Psoas muscle (tissue), 7 donors: Measurements from ENCODE around the gene CCR5AS.

Experiments used
- ATAC-seq, 4 donors: fragments of 200-7000 bp; cut with Tn5 transposase; one replicate each; pipeline ENCODE4 v1.9.1; 2020; ENCODE audit warnings: moderate library complexity in 3 of 4, mild to moderate bottlenecking in 2 of 4
- DNase-seq, 2 donors: peaks; one replicate each; pipeline ENCODE4 v3.0.0-alpha.2; 2020
- H3K27ac ChIP-seq: fragments of 200-600 bp; one replicate; pipeline ENCODE4 v1.8.0; 2022
- H3K27me3 ChIP-seq, 3 donors: fragments of 200-600 bp in 1 of 3; one replicate each; pipeline versions ENCODE4 v1.6.1 to v1.8.0; 2013 to 2022; ENCODE audit warnings: low read length in 2 of 3, mild to moderate bottlenecking in 2 of 3, moderate library complexity in 1 of 3; ENCODE audit not compliant: insufficient read depth in 3 of 3
- H3K36me3 ChIP-seq, 2 donors: fragments of 200-600 bp in 1 of 2; one replicate each; pipeline versions ENCODE4 v1.6.1 to v1.8.0; 2013 to 2022; ENCODE audit warnings: low read depth in 1 of 2, mild to moderate bottlenecking in 1 of 2, moderate library complexity in 1 of 2; ENCODE audit not compliant: insufficient read depth in 1 of 2
- H3K4me1 ChIP-seq: fragments of 200-600 bp; one replicate; pipeline ENCODE4 v1.8.0; 2022
- H3K4me3 ChIP-seq: fragments of 200-600 bp; one replicate; pipeline ENCODE4 v1.8.0; 2022; ENCODE audit warnings: mild to moderate bottlenecking
- H3K9me3 ChIP-seq: fragments of 200-600 bp; one replicate; pipeline ENCODE4 v1.8.0; 2022
- WGBS, 3 donors: extraction: QIAGEN DNeasy Blood & Tissue Kit; methylation state at CpG; one replicate each; pipeline versions ENCODE4 v1.1.6 to v1.1.7; 2013; 5-methylcytosine and 5-hydroxymethylcytosine counted together
- intact Hi-C, 2 donors: fragments of 100-400 bp; cut with DNase I; formaldehyde crosslinking; loops; one replicate each; pipeline versions ENCODE4 v1.11.0 to v1.14.2; 2022
- TF ChIP-seq, protein P1 (sequence below): fragments of 200-600 bp; IDR thresholded peaks from one replicate; pipeline ENCODE4 v1.8.0; 2022; ENCODE audit warnings: antibody characterized with exemption
- donor health status: healthy with polysubstance abuse.
- donor health status: DM: no; HTN: no; CAD: no; lungs with moderate emphysema.
- donor health status: Bipolar disorder and iron deficiency.
- donor health status: healthy.
- donor health status: DM: yes; HTN: yes; CAD: no.
- donor health status: DM: no; HTN: no; CAD: no.
- donor health status: DM: yes; HTN: yes; CAD: no.

CCR5AS gene

DNA sequence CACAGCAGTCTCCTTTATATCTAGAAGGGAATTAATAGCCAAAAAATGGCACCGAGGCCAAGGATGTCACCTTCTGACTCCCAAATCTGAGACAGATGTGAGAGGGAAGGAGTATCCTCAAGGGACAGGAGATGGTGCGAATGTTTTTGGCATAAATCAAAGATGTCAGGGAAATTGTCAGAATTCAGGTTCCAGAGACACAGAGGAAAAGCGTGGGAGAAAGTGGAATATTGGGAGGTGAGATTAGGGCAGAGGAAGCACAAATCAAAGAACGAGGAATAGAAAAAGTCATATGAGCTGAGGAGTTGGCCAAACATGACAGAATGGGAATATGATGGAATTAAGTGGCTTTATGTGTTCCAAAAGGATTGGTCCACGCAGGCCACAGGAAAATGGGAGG lies 6.0 kb downstream of the CCR5AS start:
- Histone ChIP-seq H3K9me3 (no peaks in the 10 kb centered on the region), H3K27ac (no peak overlapping the region), H3K4me1 (peaks cover 8% of the 10 kb centered on the region), H3K36me3 (no peaks in the 10 kb centered on the region), H3K4me3 (no peak overlapping the region), H3K27me3 (no peaks in the 10 kb centered on the region)
- intact Hi-C loops = no loop called here
- TF ChIP-seq, protein P1, sequence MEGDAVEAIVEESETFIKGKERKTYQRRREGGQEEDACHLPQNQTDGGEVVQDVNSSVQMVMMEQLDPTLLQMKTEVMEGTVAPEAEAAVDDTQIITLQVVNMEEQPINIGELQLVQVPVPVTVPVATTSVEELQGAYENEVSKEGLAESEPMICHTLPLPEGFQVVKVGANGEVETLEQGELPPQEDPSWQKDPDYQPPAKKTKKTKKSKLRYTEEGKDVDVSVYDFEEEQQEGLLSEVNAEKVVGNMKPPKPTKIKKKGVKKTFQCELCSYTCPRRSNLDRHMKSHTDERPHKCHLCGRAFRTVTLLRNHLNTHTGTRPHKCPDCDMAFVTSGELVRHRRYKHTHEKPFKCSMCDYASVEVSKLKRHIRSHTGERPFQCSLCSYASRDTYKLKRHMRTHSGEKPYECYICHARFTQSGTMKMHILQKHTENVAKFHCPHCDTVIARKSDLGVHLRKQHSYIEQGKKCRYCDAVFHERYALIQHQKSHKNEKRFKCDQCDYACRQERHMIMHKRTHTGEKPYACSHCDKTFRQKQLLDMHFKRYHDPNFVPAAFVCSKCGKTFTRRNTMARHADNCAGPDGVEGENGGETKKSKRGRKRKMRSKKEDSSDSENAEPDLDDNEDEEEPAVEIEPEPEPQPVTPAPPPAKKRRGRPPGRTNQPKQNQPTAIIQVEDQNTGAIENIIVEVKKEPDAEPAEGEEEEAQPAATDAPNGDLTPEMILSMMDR = no peak
- ATAC-seq (no peak), DNase-seq (no peak)
- WGBS, 3 donors = 68 to 81% (median 72%) methylated on average over 5 of the region's 5 CpGs

DNA sequence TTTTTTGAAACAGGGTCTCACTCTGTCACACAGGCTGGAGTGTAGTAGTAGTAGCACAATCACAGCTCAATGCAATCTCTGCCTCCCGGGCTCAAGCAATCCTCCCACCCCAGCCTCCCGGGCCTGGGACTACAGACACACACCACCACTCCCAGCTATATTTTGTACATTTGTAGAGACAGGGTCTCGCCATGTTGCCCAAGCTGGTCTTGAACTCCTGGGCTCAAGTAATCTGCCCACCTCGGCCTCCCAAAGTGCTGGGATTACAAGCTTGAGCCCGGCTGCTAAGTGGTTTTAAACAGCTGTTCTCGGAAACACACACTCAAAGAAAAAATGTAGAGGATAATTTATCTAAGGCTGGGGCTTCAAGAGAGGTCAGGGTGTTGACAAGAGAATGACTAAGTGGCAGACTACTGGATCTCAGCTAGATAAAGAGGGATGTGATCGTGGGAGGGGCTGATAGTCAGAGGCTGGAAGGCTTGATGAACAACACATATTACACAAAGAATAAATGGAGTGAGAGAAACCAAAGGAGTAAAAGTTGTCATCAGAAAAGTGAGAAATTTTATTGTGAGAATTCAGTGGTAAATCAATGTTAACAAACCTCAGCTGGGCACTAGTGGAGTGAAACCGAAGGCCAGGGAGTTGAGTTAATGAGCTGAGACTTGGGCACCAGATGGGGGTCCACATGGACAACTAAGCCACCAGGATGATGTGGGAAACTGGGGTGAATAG lies 6.7 kb downstream of the CCR5AS start:
- ATAC-seq (no peak), DNase-seq (no peak)
- Histone ChIP-seq H3K27me3 (no peaks in the 10 kb centered on the region), H3K36me3 (no peaks in the 10 kb centered on the region), H3K27ac (no peak overlapping the region), H3K4me3 (no peak overlapping the region), H3K4me1 (peaks cover 8% of the 10 kb centered on the region), H3K9me3 (no peaks in the 10 kb centered on the region)
- 73 to 78% (median 78%) methylated on average over 8 of the region's 8 CpGs for WGBS, 3 donors
- intact Hi-C loops = no loop called here
- TF ChIP-seq, protein P1 = no peak

DNA sequence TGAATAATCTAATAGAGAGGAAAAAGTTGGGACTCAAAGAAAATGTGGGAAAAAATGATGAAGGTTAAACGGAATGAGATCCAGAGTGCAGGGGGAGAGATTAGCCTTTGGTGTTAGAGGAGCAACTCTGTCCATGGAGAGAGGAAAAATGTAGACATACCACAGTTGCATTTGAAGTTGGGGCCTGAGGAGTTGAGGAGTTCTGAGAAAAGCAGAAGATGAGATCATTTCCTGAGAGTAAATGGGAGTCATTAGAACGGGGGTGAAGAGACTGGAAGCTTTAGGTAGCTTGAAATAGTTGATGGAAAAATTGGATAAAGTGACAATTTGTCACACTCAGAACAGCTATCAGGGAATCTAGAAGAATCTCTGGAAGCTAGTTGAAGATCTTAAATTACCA lies 7.3 kb downstream of the CCR5AS start:
- H3K4me3 ChIP-seq = no peak overlapping the region
- ATAC-seq (no peak), DNase-seq (no peak)
- TF ChIP-seq, protein P1 = no peak
- no peaks in the 10 kb centered on the region for H3K36me3 ChIP-seq
- WGBS, 3 donors = 58 to 63% (median 63%) methylated on average over 2 of the region's 2 CpGs
- no peaks in the 10 kb centered on the region for H3K9me3 ChIP-seq
- H3K4me1 ChIP-seq = peaks cover 8% of the 10 kb centered on the region
- intact Hi-C loops = no loop called here
- H3K27ac ChIP-seq = no peak overlapping the region
- no peaks in the 10 kb centered on the region for H3K27me3 ChIP-seq

DNA sequence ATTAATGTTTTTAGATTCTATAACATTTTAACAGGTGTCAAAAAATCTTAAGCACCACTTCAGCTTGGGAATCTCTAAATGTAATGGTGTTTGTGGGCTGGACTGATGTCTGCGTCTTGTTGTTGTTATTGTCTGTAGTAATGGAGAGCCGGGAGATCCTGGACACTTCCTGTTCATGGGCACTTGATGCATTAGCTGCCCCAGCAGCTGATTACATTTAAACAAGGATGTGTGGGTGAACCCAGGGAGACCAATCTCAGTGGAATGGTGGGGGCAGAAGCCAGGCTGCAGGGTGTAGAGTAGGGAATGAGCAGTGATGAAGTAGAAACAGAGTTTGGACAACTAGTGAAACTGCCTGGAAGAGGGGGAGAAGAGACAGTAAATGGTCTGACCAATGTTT lies 7.8 kb downstream of the CCR5AS start:
- Histone ChIP-seq H3K9me3 (no peaks in the 10 kb centered on the region), H3K36me3 (no peaks in the 10 kb centered on the region), H3K27ac (no peak overlapping the region), H3K4me1 (peaks cover 8% of the 10 kb centered on the region), H3K4me3 (no peak overlapping the region), H3K27me3 (no peaks in the 10 kb centered on the region)
- ATAC-seq (no peak), DNase-seq (no peak)
- WGBS, 3 donors = 80 to 82% (median 81%) methylated on average over 2 of the region's 2 CpGs
- TF ChIP-seq, protein P1 = no peak
- intact Hi-C loops = no loop called here
